AG10803 (cell line): ENCODE measurements around the gene ERCC6L.
A peak's percentile ranks its signal among the peaks of the same experiment; 100 is the strongest.
"Not testable (repeated sequence)": the region's sequence is repeated elsewhere in the genome, so short reads cannot be mapped to it uniquely, and the experiment has no call there.

Experiments used
- DNase-seq: peaks from one replicate; pipeline ENCODE4 v3.0.0; 2010; ENCODE audit warnings: low read depth
- H3K4me3 ChIP-seq: 2 replicates; pipeline ENCODE4 v1.5.1; 2011; ENCODE audit warnings: mild to moderate bottlenecking, low read length, control low read depth
- CTCF ChIP-seq: conservative IDR thresholded peaks from 2 replicates; pipeline ENCODE4 v1.5.1; 2011; ENCODE audit warnings: mild to moderate bottlenecking, low read length, control low read depth, inconsistent platforms

Gene ERCC6L

GRCh38 chrX:72182924-72183323 lies 55.9 kb downstream of the ERCC6L start:
- no peak for DNase-seq
- H3K4me3 ChIP-seq, result peak overlapping the region; percentile 89
- TF ChIP-seq CTCF, result no peak

- no peak for TF ChIP-seq CTCF
- peak within 1 kb of the TSS; percentile 89 for H3K4me3 ChIP-seq
Observed at GRCh38 chrX:72181178-72182125, 57.4 kb downstream of the ERCC6L start, which contains the start of gene PIN4. Gene PIN4 (plus strand): TSS chrX:72181757. CDS start chrX:72181786, 29 bp downstream.

GRCh38 chrX:72180539-72180938 lies 58.3 kb downstream of the ERCC6L start:
- TF ChIP-seq CTCF, result no peak
- H3K4me3 ChIP-seq, result peak overlapping the region; percentile 61; the same call in 1 of the 2 replicates
- DNase-seq, result no peak

More at GRCh38 chrX:72181178-72182125, 57.4 kb downstream of the ERCC6L start, which contains the start of gene PIN4:
- DNase-seq, result peak; percentile 96

GRCh38 chrX:72176981-72177380 lies 61.8 kb downstream of the ERCC6L start:
- TF ChIP-seq CTCF, result no peak
- H3K4me3 ChIP-seq, result no peak overlapping the region
- DNase-seq, result no peak

GRCh38 chrX:72176289-72176688 lies 62.5 kb downstream of the ERCC6L start:
- not testable (repeated sequence) for DNase-seq, H3K4me3 ChIP-seq

GRCh38 chrX:72169008-72169728 lies 69.7 kb downstream of the ERCC6L start:
- peak overlapping the region; percentile 24 for H3K4me3 ChIP-seq
- DNase-seq, result peak; percentile 38
- no peak for TF ChIP-seq CTCF

GRCh38 chrX:72165551-72165950 lies 73.3 kb downstream of the ERCC6L start:
- no peak for TF ChIP-seq CTCF
- no peak overlapping the region for H3K4me3 ChIP-seq

More at GRCh38 chrX:72165551-72165950, 73.3 kb downstream of the ERCC6L start:
- DNase-seq, result no peak
